ENCODE measurements around the gene ACACB. TPM values are rescaled to one million over a fixed set of nuclear protein-coding genes. Genes with fewer than 3 reads are reported as not detected.

The ACACB gene
- total RNA-seq, 1 experiment from 2014 or later = 21.7 TPM

DNA sequence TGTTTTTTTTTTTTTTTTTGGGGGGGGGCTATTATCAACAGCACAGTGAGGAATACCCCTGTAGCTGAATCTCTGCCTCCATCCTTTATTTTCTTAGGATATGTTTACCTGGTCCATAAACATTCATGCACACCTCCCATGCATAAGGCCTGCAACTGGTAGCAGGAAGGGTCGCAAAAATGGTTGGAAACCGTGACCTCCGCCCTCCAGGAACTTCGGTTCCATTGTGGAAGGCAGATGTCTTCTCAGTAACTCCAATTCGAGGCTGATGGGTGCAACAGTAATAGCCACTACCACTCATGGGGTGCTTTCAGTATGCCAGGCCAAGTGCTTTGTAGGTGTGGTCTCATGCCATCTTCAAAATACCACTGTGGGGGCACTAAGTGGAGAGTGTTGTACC, 40.2 kb downstream of the ACACB start:
- no peaks in the 10 kb centered on the region for H3K9me3 ChIP-seq (ENCODE audit: low read length)
- peaks cover 12% of the 10 kb centered on the region for H3K4me1 ChIP-seq (ENCODE audit: insufficient read depth, low read length)
- CTCF ChIA-PET = no interaction called here
- TF ChIP-seq CTCF (conservative IDR thresholded peaks at IDR 0.05; ENCODE audit: low read depth, low read length) = no peak
- TF ChIP-seq EZH2phosphoT487 (IDR thresholded peaks at IDR 0.05; ENCODE audit: borderline replicate concordance, low read length) = no peak
- no peak for TF ChIP-seq EZH2 (IDR thresholded peaks at IDR 0.05; ENCODE audit: low read length, unreplicated experiment)
- H2AFZ ChIP-seq (ENCODE audit: low read length) = no peak overlapping the region
- no peak overlapping the region for H3K4me2 ChIP-seq (ENCODE audit: low read length)
- H3K9ac ChIP-seq (ENCODE audit: low read length) = no peak overlapping the region
- H3K9me2 ChIP-seq (replicated peaks; ENCODE audit: low read length) = no peaks in the 10 kb centered on the region
- POLR2A ChIA-PET (ENCODE audit: unreplicated experiment) = no interaction called here
- no peaks in the 10 kb centered on the region for H3F3A ChIP-seq (ENCODE audit: low read length, unreplicated experiment)
- no peaks in the 10 kb centered on the region for H3K27me3 ChIP-seq (ENCODE audit: low read length)
- no peaks in the 10 kb centered on the region for H4K20me1 ChIP-seq (ENCODE audit: low read length)
- DNase-seq = no peak
- no peak for ATAC-seq
- no peak overlapping the region for H3K4me3 ChIP-seq (ENCODE audit: low read length)
- intact Hi-C loops (cut with micrococcal nuclease) = no loop called here
- BruUV-seq (replicated peaks) = no TSS peak
- H3K27ac ChIP-seq (ENCODE audit: low read length) = no peak overlapping the region
- H3K79me2 ChIP-seq (ENCODE audit: low read length) = peaks cover 35% of the 10 kb centered on the region
- no peaks in the 10 kb centered on the region for H3K36me3 ChIP-seq (ENCODE audit: low read depth, low read length)

- intact Hi-C loops (cut with micrococcal nuclease) = no loop called here
- TF ChIP-seq CTCF (conservative IDR thresholded peaks at IDR 0.05; ENCODE audit: low read depth, low read length) = no peak
- no peak for TF ChIP-seq EZH2phosphoT487 (IDR thresholded peaks at IDR 0.05; ENCODE audit: borderline replicate concordance, low read length)
- TF ChIP-seq EZH2 (IDR thresholded peaks at IDR 0.05; ENCODE audit: low read length, unreplicated experiment) = no peak
- Histone ChIP-seq H3K9me2 (replicated peaks; ENCODE audit: low read length) (no peaks in the 10 kb centered on the region), H3K9ac (ENCODE audit: low read length) (no peak overlapping the region), H2AFZ (ENCODE audit: low read length) (no peak overlapping the region), H3K79me2 (ENCODE audit: low read length) (peaks cover 35% of the 10 kb centered on the region), H3F3A (ENCODE audit: low read length, unreplicated experiment) (no peaks in the 10 kb centered on the region), H3K27ac (ENCODE audit: low read length) (no peak overlapping the region), H3K9me3 (ENCODE audit: low read length) (no peaks in the 10 kb centered on the region), H3K36me3 (ENCODE audit: low read depth, low read length) (no peaks in the 10 kb centered on the region), H3K4me2 (ENCODE audit: low read length) (no peak overlapping the region), H4K20me1 (ENCODE audit: low read length) (no peaks in the 10 kb centered on the region), H3K4me1 (ENCODE audit: insufficient read depth, low read length) (peaks cover 12% of the 10 kb centered on the region), H3K4me3 (ENCODE audit: low read length) (no peak overlapping the region), H3K27me3 (ENCODE audit: low read length) (no peaks in the 10 kb centered on the region)
- CTCF ChIA-PET = no interaction called here
- DNase-seq (no peak), ATAC-seq (no peak)
- POLR2A ChIA-PET (ENCODE audit: unreplicated experiment) = no interaction called here
- no TSS peak for BruUV-seq (replicated peaks)
These were observed 41.6 kb downstream of the ACACB start for GRCh38 chr12:109157986-109158385.

- DNase-seq (no peak), ATAC-seq (no peak)
- Histone ChIP-seq H3K4me3 (ENCODE audit: low read length) (no peak overlapping the region), H3K4me1 (ENCODE audit: insufficient read depth, low read length) (peaks cover 5% of the 10 kb centered on the region; the same call in 1 of the 2 replicates), H3F3A (ENCODE audit: low read length, unreplicated experiment) (peaks cover 2% of the 10 kb centered on the region), H3K4me2 (ENCODE audit: low read length) (no peak overlapping the region), H4K20me1 (ENCODE audit: low read length) (no peaks in the 10 kb centered on the region), H3K9me2 (replicated peaks; ENCODE audit: low read length) (no peaks in the 10 kb centered on the region), H3K9ac (ENCODE audit: low read length) (no peak overlapping the region), H3K36me3 (ENCODE audit: low read depth, low read length) (no peaks in the 10 kb centered on the region), H3K79me2 (ENCODE audit: low read length) (peaks cover 33% of the 10 kb centered on the region), H3K27me3 (ENCODE audit: low read length) (no peaks in the 10 kb centered on the region), H3K27ac (ENCODE audit: low read length) (no peak overlapping the region), H3K9me3 (ENCODE audit: low read length) (no peaks in the 10 kb centered on the region), H2AFZ (ENCODE audit: low read length) (no peak overlapping the region)
- ChIA-PET POLR2A (ENCODE audit: unreplicated experiment) (no interaction called here), CTCF (no interaction called here)
- TF ChIP-seq EZH2 (IDR thresholded peaks at IDR 0.05; ENCODE audit: low read length, unreplicated experiment) (no peak), CTCF (conservative IDR thresholded peaks at IDR 0.05; ENCODE audit: low read depth, low read length) (no peak), EZH2phosphoT487 (IDR thresholded peaks at IDR 0.05; ENCODE audit: borderline replicate concordance, low read length) (no peak)
- no TSS peak for BruUV-seq (replicated peaks)
- intact Hi-C loops (cut with micrococcal nuclease) = no loop called here
These were observed 44.0 kb downstream of the ACACB start for GRCh38 chr12:109160433-109160832.
